ENCODE results near the gene SMIM24.
"Not testable (repeated sequence)": the region's sequence is repeated elsewhere in the genome, so short reads cannot be mapped to it uniquely, and the experiment has no call there.

Gene SMIM24

GRCh38 chr19:3513229-3514140 lies 33.2 kb upstream of the SMIM24 start:
- H3K4me3 ChIP-seq (replicated peaks; ENCODE audit: low read depth, low read length) = no peak overlapping the region
- no peak for TF ChIP-seq CTCF (IDR thresholded peaks at IDR 0.05; ENCODE audit: low read length, missing control alignments)
- no peak for DNase-seq (ENCODE audit: low read depth)

GRCh38 chr19:3512562-3513228 lies 32.4 kb upstream of the SMIM24 start:
- TF ChIP-seq CTCF (IDR thresholded peaks at IDR 0.05; ENCODE audit: low read length, missing control alignments) = no peak
- no peak for DNase-seq (ENCODE audit: low read depth)
- no peak overlapping the region for H3K4me3 ChIP-seq (replicated peaks; ENCODE audit: low read depth, low read length)

GRCh38 chr19:3511506-3512251 lies 31.4 kb upstream of the SMIM24 start:
- no peak for DNase-seq (ENCODE audit: low read depth)
- TF ChIP-seq CTCF (IDR thresholded peaks at IDR 0.05; ENCODE audit: low read length, missing control alignments) = no peak
- no peak overlapping the region for H3K4me3 ChIP-seq (replicated peaks; ENCODE audit: low read depth, low read length)

GRCh38 chr19:3510727-3511126 lies 30.4 kb upstream of the SMIM24 start:
- no peak overlapping the region for H3K4me3 ChIP-seq (replicated peaks; ENCODE audit: low read depth, low read length)
- no peak for DNase-seq (ENCODE audit: low read depth)
- TF ChIP-seq CTCF (IDR thresholded peaks at IDR 0.05; ENCODE audit: low read length, missing control alignments) = no peak

- DNase-seq (ENCODE audit: low read depth) = peak; percentile 45
- no peak for TF ChIP-seq CTCF (IDR thresholded peaks at IDR 0.05; ENCODE audit: low read length, missing control alignments)
- no peak overlapping the region for H3K4me3 ChIP-seq (replicated peaks; ENCODE audit: low read depth, low read length)
Observed at GRCh38 chr19:3509566-3509989, 29.3 kb upstream of the SMIM24 start.

- DNase-seq (ENCODE audit: low read depth) = no peak
- no peak for TF ChIP-seq CTCF (IDR thresholded peaks at IDR 0.05; ENCODE audit: low read length, missing control alignments)
- no peak overlapping the region for H3K4me3 ChIP-seq (replicated peaks; ENCODE audit: low read depth, low read length)
Observed at GRCh38 chr19:3508771-3509535, 28.6 kb upstream of the SMIM24 start.

- DNase-seq (ENCODE audit: low read depth); H3K4me3 ChIP-seq (replicated peaks; ENCODE audit: low read depth, low read length): not testable (repeated sequence)
Observed at GRCh38 chr19:3508121-3508661, 27.9 kb upstream of the SMIM24 start.

Measured in fibroblast of pulmonary artery (primary cell).